Chondrocyte (in vitro differentiated cells): ENCODE measurements around the gene CCDC91. TPM values are rescaled to one million over a fixed set of nuclear protein-coding genes. Genes with fewer than 3 reads are reported as not detected.
"Not testable (repeated sequence)": the region's sequence is repeated elsewhere in the genome, so short reads cannot be mapped to it uniquely, and the experiment has no call there.

Experiments
- DNase-seq: peaks from one replicate; pipeline ENCODE4 v3.0.0; 2021; ENCODE audit warnings: mixed read lengths, low spot score
- H3K27ac Mint-ChIP-seq: one replicate; pipeline ENCODE4 v1.8.0; 2021; ENCODE audit warnings: mild to moderate bottlenecking, moderate library complexity, mixed read lengths; ENCODE audit not compliant: unreplicated experiment
- H3K27me3 Mint-ChIP-seq: 2 replicates; pipeline ENCODE4 v1.8.0; 2021; ENCODE audit warnings: low read depth, mixed read lengths
- H3K36me3 Mint-ChIP-seq: 2 replicates; pipeline ENCODE4 v1.8.0; 2021; ENCODE audit warnings: low read depth, mixed read lengths
- H3K4me1 Mint-ChIP-seq: 2 replicates; pipeline ENCODE4 v1.8.0; 2021; ENCODE audit warnings: low read depth, mild to moderate bottlenecking, mixed read lengths
- H3K4me3 Mint-ChIP-seq: one replicate; pipeline ENCODE4 v1.8.0; 2021; ENCODE audit warnings: mild to moderate bottlenecking, moderate library complexity, mixed read lengths; ENCODE audit not compliant: unreplicated experiment
- H3K9me3 Mint-ChIP-seq: 2 replicates; pipeline ENCODE4 v1.8.0; 2021; ENCODE audit warnings: low read depth, mixed read lengths
- total RNA-seq: library from RNA; stranded (reverse); gene quantifications from 3 replicates; pipeline ENCODE4 v1.2.1, GENCODE V29; 2021
- TF ChIP-seq, protein P1 (sequence below): fragments of 200-600 bp; sonication (generic); IDR thresholded peaks from 2 replicates; pipeline ENCODE4 v1.5.0; 2021; ENCODE audit warnings: antibody characterized with exemption, mild to moderate bottlenecking, moderate library complexity

CCDC91 gene
- total RNA-seq, 1 donor from 2014 or later: 17.7 TPM

DNA sequence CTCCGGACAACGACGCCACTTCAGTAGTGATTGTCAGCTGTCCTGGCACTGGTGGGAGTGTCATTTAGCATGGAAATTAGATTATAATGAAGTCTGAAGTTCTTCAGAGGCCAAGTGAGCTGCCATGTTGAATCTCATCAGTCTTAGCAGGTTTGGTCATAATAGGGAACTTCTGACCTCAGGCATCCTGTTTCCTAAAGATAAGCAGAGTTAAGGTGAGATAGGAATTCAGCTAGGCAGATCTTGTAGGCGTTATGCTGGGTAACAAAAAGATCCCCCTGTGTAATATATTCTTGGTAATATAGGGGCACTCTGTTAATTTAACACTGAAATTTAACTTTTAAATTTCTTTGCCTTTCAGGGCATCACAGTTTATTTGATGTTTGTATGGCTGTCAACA lies 137.5 kb downstream of the CCDC91 start:
- no peaks in the 10 kb centered on the region for H3K27me3 Mint-ChIP-seq
- H3K4me1 Mint-ChIP-seq: no peaks in the 10 kb centered on the region
- H3K27ac Mint-ChIP-seq: no peak overlapping the region
- H3K9me3 Mint-ChIP-seq: peaks cover 9% of the 10 kb centered on the region
- H3K4me3 Mint-ChIP-seq: no peak overlapping the region
- peaks cover 9% of the 10 kb centered on the region for H3K36me3 Mint-ChIP-seq
- DNase-seq: no peak
- TF ChIP-seq, protein P1, sequence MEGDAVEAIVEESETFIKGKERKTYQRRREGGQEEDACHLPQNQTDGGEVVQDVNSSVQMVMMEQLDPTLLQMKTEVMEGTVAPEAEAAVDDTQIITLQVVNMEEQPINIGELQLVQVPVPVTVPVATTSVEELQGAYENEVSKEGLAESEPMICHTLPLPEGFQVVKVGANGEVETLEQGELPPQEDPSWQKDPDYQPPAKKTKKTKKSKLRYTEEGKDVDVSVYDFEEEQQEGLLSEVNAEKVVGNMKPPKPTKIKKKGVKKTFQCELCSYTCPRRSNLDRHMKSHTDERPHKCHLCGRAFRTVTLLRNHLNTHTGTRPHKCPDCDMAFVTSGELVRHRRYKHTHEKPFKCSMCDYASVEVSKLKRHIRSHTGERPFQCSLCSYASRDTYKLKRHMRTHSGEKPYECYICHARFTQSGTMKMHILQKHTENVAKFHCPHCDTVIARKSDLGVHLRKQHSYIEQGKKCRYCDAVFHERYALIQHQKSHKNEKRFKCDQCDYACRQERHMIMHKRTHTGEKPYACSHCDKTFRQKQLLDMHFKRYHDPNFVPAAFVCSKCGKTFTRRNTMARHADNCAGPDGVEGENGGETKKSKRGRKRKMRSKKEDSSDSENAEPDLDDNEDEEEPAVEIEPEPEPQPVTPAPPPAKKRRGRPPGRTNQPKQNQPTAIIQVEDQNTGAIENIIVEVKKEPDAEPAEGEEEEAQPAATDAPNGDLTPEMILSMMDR: no peak

DNA sequence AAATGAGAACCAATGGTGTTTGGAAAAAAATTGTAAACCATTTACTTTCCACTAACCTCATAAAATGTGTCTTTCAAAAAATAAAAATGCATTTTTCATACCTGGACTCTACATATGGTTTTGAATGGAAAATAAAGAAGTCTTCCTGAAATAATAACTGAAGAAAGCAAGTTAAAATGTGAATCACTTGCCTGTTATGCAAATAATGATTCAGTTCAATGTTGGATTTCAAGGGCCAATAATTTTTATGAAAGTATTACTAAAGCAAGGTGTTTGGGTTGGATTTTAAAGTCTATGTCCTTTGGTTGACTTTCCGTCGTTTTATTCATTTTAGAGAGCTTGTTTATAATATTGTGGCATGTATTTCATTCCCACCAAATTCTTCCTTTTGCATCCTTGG lies 138.7 kb downstream of the CCDC91 start:
- TF ChIP-seq, protein P1: no peak
- no peak overlapping the region for H3K4me3 Mint-ChIP-seq
- H3K36me3 Mint-ChIP-seq: peaks cover 9% of the 10 kb centered on the region
- peaks cover 9% of the 10 kb centered on the region for H3K9me3 Mint-ChIP-seq
- no peak for DNase-seq
- H3K27me3 Mint-ChIP-seq: no peaks in the 10 kb centered on the region
- no peaks in the 10 kb centered on the region for H3K4me1 Mint-ChIP-seq
- no peak overlapping the region for H3K27ac Mint-ChIP-seq

DNA sequence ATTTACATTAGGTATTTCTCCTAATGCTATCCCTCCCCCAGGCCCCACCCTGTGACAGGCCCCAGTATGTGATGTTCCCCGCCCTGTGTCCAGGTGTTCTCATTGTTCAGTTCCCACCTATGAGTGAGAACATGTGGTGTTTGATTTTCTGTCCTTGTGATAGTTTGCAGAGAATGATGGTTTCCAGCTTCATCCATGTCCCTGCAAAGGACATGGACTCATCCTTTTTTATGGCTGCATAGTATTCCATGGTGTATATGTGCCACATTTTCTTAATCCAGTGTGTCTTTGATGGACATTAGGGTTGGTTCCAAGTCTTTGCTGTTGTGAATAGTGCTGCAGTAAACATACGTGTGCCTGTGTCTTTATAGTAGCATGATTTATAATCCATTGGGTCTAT lies 139.5 kb downstream of the CCDC91 start:
- DNase-seq, H3K4me3 Mint-ChIP-seq, H3K27ac Mint-ChIP-seq, H3K27me3 Mint-ChIP-seq, H3K4me1 Mint-ChIP-seq, H3K9me3 Mint-ChIP-seq, H3K36me3 Mint-ChIP-seq: not testable (repeated sequence)

DNA sequence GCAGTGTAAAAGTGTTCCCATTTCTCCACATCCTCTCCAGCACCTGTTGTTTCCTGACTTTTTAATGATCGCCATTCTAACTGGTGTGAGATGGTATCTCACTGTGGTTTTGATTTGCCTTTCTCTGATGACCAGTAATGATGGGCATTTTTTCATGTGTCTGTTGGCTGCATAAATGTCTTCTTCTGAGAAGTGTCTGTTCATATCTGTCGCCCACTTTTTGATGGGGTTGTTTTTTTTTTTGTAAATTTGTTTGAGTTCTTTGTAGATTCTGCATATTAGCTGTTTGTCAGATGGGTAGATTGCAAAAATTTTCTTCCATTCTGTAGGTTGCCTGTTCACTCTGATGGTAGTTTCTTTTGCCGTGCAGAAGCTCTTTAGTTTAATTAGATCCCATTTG lies 140.0 kb downstream of the CCDC91 start:
- H3K9me3 Mint-ChIP-seq, H3K4me3 Mint-ChIP-seq, H3K27ac Mint-ChIP-seq, H3K4me1 Mint-ChIP-seq, DNase-seq, H3K36me3 Mint-ChIP-seq, H3K27me3 Mint-ChIP-seq: not testable (repeated sequence)

DNA sequence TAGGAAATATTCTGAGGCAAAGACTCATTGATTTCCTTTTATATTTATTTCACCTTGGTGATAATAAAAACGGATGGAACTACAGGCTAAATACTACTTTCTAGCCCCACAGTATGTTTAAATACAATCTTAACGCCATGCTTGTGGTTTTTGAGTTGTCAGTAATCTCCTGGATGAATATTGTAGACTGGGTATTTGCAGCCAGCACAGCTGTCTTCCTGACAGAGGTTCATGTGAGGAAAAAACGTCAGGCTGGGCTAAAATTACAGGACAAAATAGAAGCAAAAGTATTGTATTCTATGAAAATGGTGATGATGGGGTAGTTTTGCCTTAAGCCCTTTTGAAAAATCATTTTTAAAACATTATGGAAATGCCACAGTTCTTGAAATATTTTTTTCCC lies 140.9 kb downstream of the CCDC91 start:
- Mint-ChIP-seq H3K27ac (no peak overlapping the region), H3K27me3 (no peaks in the 10 kb centered on the region), H3K9me3 (peaks cover 9% of the 10 kb centered on the region), H3K4me3 (no peak overlapping the region), H3K4me1 (no peaks in the 10 kb centered on the region), H3K36me3 (peaks cover 9% of the 10 kb centered on the region)
- no peak for DNase-seq
- TF ChIP-seq, protein P1: no peak

DNA sequence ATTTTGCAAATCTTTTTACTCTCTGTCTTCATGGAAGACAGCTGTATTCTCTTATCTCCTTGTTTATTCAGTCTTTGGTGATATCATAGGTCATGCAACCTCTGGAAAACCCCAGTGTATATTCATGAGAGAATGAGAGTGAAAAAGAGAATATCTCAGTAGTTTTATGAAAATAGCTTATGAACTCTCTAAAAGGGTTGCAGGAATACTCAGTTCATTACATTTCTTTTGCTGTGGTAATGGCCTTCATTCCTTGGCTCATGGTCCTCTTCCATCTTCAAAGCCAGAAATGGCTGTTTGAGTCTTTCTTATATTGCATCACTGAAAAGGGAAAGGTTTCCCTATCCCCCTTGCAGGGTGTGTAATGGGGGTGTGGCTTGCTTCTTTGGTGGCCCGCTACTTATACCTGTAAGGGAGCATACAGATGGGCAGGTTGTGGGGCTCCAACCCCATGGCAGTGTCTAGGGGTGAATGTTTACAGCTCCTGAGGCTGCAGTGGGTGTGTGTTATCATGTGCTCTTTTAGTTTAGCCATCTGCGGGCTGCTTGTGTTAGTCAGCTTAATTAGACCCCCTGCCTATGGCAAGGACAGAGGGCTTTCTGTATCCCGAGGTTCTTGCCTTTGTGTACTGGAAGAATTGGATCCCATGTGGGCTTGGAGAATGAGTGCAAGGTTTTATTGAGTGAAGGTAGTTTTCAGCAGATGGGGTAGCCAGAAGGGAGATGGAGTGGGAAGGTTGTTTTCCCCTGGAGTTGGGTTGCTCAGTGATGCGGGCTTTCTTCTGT lies 150.2 kb downstream of the CCDC91 start:
- Mint-ChIP-seq H3K27ac (no peak overlapping the region), H3K4me1 (peaks cover 14% of the 10 kb centered on the region), H3K9me3 (no peaks in the 10 kb centered on the region), H3K4me3 (no peak overlapping the region), H3K27me3 (no peaks in the 10 kb centered on the region), H3K36me3 (no peaks in the 10 kb centered on the region)
- TF ChIP-seq, protein P1: no peak
- no peak for DNase-seq
